ENCODE data around the gene ASB1.

Gene ASB1

GRCh38 chr2:238464389-238464788 is 37.7 kb downstream of the ASB1 start:
- no peak for DNase-seq (ENCODE audit: low read depth in 2 of 2, low spot score in 1 of 2)

DNA sequence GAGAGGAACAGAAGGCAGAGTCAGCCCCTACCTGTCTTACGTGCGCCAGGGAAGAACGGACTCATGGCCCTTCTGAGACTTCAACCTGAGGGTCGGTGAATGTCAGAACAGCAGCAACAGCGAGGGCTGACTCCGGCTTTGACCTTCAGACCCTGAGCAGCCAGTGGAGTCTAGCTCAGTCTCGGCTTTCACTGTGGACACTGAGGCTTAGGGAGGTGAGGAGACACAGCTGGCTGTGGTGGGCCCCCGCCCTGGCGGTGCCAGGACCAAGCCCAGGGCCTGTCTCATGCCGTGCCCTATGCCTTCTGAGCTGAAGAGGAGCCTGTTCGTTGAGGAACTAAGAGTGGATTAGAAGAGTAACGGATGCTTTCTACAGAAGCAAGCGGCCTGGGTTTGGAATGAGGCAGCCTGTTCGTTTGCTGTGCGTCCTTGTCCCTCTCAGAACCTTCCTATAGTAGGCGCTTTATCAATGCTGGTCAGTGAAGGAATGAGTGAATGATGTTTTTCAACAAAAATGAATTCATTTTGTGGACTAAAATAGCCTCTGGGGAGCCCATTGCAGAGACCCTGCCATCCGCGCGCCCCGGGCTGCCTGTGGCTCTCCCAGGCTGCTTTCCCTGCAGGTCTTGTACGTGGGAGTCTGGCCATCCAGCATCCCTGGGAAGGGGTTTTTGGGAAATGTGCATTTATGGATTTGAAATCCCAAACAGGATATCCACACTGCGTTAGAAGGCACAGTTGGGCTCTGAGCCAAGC is 38.9 kb downstream of the ASB1 start:
- DNase-seq (ENCODE audit: low read depth in 2 of 2, low spot score in 1 of 2) = no peak

DNA sequence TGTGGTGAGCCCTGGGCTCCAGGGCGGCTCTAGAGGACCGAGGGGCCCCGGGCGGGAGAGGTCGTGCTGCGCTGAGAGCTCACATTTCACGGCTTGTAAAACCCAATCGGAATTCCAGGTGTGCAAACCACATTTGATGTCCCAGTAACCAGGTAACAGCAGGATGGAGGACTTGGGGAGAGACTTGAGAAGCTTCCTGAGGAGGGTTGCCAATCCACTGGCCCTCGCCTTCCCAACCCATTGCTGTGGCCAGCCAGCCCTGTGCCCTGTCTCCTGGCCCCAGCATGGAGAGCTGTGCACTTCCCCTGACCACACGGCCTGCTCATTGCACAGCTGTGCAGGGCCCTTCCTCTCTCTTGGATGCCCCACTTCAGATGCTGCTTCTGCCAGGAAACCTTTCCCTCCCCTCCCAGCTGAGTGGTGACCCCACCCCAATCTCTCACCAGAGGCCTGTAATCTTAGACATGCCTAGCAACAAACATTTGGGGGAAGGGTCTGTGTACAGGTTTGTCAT is 39.6 kb downstream of the ASB1 start:
- DNase-seq (ENCODE audit: low read depth in 2 of 2, low spot score in 1 of 2) = no peak

DNA sequence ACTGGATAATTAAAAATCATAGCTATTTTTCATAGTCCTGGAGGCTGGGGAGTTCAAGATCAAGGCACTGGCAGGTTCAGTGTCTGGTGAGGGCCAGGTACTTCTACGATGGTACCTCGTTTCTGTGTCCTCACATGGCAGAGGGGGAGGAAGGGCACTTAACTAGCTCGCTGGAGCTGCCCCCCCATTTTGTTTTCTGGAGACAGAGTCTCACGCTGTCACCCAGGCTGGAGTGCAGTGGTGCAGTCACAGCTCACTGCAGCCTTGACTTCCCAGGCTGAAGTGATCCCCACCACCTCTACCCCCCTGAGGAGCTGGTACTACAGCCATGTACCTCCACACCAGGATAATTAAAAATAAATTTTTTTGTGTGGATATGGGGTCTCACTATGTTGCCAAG is 40.3 kb downstream of the ASB1 start:
- DNase-seq (ENCODE audit: low read depth in 2 of 2, low spot score in 1 of 2) = no peak

GRCh38 chr2:238467792-238468191 is 41.1 kb downstream of the ASB1 start:
- no peak for DNase-seq (ENCODE audit: low read depth in 2 of 2, low spot score in 1 of 2)

DNA sequence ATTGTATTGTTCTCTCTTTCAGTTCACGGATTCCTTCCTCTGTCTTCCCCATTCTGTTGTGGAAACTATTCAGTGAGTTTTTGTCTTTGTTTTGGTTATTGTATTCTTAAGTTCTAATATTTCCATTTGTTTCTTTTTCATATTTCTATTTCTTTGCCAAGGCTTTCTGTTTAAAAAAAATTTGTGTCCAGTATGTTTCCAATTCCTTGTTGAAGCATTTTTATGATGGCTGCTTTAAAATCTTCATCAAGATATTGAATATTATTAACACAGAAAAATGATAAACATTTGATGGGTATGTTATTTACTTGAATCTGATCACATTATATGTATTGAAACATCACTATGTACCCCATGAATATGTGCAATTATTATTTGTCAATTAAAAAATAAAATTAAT is 42.4 kb downstream of the ASB1 start:
- DNase-seq (ENCODE audit: low read depth in 2 of 2, low spot score in 1 of 2) = no peak

DNA sequence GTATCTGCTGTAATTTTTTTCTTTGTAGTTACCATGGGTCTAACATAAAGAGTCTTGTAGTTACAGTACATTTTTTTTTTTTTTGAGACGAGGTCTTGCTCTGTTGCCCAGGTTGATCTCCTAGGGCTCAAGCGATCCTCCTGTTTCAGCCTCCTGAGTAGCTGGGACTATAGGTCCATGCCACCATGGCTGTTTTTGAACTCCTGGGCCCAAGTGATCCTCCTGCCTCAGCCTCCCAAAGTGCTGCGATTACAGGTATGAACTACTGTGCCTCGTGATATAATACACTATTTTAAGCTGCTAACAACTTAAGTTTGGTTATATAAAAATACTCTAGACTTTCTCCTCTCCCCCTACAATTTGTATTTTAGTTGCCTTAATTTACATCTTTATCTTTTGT is 46.3 kb downstream of the ASB1 start:
- DNase-seq (ENCODE audit: low read depth in 2 of 2, low spot score in 1 of 2) = no peak

GRCh38 chr2:238473523-238473922 is 46.8 kb downstream of the ASB1 start:
- no peak for DNase-seq (ENCODE audit: low read depth in 2 of 2, low spot score in 1 of 2)

DNA sequence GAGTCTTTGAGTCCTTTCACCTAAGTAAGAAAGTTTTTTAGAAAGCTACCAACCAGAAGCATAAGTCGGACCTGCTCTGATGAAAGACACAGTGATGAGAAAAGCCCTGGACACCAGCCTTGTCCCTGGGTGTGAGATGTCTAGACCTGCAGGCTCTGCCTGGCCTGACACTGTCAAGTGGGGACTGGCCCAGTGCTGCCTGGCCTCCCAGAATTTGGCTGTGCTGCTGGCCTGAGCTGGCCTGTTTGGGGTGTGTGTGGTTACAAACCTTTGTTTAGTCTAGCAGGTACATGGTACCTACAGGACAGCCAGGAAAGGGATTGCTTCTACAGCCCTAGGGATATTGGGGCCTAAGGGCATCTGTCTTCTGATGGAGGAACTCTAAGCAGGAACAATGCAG is 48.3 kb downstream of the ASB1 start:
- no peak for DNase-seq (ENCODE audit: low read depth in 2 of 2, low spot score in 1 of 2)

GRCh38 chr2:238475566-238475965 is 48.8 kb downstream of the ASB1 start:
- no peak for DNase-seq (ENCODE audit: low read depth in 2 of 2, low spot score in 1 of 2)

GRCh38 chr2:238476258-238476657 is 49.5 kb downstream of the ASB1 start:
- no peak for DNase-seq (ENCODE audit: low read depth in 2 of 2, low spot score in 1 of 2)

GRCh38 chr2:238478216-238478615 is 51.5 kb downstream of the ASB1 start:
- no peak for DNase-seq (ENCODE audit: low read depth in 2 of 2, low spot score in 1 of 2)

DNA sequence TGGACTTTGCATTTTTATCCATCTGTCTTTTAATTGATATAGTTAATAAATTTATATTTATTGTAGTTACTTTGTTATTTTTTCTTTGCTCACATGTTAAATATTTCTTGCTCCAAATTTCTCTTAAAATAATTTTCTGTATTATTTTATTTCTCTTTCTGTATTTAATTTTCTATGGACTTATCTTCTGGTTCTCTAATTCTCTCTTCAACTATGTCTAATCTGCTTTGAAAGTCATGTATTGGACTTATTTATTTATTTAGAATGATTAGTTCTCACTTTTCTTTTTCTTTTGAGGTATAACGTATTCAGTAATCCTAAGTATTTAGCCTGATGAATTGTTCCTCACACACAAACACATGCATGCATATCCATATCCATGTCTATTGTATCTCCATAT is 53.1 kb downstream of the ASB1 start:
- DNase-seq (ENCODE audit: low read depth in 2 of 2, low spot score in 1 of 2) = no peak

- no peak for DNase-seq (ENCODE audit: low read depth in 2 of 2, low spot score in 1 of 2)
These were observed 56.3 kb downstream of the ASB1 start for GRCh38 chr2:238483021-238483420.

- DNase-seq (ENCODE audit: low read depth in 2 of 2, low spot score in 1 of 2) = no peak
These were observed 56.9 kb downstream of the ASB1 start for GRCh38 chr2:238483656-238484055.

- DNase-seq (ENCODE audit: low read depth in 2 of 2, low spot score in 1 of 2) = no peak
These were observed 58.1 kb downstream of the ASB1 start for GRCh38 chr2:238484522-238485452.

- no peak for DNase-seq (ENCODE audit: low read depth in 2 of 2, low spot score in 1 of 2)
These were observed 59.6 kb downstream of the ASB1 start for GRCh38 chr2:238486123-238486848.

GRCh38 chr2:238487134-238487533 is 60.4 kb downstream of the ASB1 start:
- DNase-seq (ENCODE audit: low read depth in 2 of 2, low spot score in 1 of 2) = no peak

GRCh38 chr2:238487652-238488346 is 61.1 kb downstream of the ASB1 start:
- DNase-seq (ENCODE audit: low read depth in 2 of 2, low spot score in 1 of 2) = no peak

DNA sequence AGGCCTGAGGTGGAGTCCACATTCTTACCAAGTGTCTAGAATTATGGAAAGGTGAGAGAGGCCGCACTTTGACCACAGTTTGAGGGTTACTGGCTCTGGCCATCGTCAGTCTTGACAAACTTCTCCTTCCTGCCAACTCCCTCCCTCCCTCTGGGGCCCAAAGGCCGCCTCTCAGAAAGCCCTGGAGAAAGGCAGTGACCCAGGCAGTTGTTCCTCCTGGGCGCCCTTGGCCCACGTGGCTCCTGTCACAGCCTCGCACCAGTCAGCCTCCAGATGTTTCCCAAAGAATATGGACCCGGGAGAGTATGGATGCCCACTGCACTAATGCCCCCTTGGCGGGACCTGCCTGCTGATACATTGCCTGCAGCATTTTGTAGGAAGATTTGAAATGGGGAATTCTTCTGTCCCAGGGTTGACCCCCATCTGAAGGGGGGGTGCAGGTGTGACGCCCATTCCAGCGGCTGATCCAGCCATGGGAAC is 61.7 kb downstream of the ASB1 start:
- DNase-seq (ENCODE audit: low read depth in 2 of 2, low spot score in 1 of 2) = no peak

DNA sequence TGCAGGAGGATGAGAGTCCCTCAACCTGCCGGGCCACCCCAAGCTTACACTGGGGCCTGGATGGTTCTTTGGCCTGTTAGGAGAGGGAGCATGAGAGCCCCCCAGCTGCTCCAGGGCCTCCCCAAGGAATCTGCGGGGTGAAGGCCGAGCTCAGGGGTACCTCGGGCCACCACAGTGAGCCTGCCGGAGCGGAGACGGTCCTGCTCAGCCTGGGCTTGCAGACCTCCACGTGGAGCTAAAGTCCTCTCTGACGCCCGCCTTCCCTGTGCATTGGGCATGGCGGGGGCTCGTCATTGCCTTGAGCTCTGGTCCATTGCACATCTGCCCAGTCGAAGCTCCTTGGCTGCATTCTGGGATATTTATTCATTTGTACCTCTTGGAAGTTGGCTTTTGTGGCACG is 62.7 kb downstream of the ASB1 start:
- DNase-seq (ENCODE audit: low read depth in 2 of 2, low spot score in 1 of 2) = no peak

All from stimulated activated CD8-positive, alpha-beta memory T cell treated with anti-CD3 and anti-CD28 coated beads, Interleukin-4, amount 100 ng/mL, for 1 hour (primary cell).